Pericardium fibroblast (primary cell): ENCODE results near the gene SMIM28. TPM values are rescaled to one million over a fixed set of nuclear protein-coding genes. Genes with fewer than 3 reads are reported as not detected.

Experiments used
- total RNA-seq: library from RNA; depleted of rRNA; stranded (reverse); fragments of >200 nt; gene quantifications from 2 replicates; pipeline ENCODE4 v1.2.3, GENCODE V29; 2015

SMIM28 gene
- total RNA-seq: not detected in 2 replicates

DNA sequence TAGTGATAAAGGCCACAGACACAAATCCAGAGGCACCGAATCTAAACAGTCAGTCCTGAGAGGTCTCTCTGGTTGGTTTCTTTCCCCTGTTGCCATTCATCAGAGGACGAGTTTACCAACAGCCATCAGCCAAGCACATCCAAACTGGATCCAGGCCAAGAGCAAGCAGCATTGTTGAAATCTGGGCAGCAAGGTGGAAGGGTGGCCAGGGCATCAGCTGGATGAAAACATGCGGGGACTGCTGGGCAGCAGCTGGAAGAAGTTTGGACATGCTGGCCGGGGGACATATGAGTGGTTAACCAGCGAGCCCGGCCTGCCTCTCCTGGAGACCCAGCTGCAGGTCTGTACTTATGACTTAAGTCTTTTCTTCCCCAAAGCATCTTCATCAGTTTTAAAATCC, at the start of gene SMIM28:
Gene SMIM28, plus strand, starts transcription at position 62 of the 400 bp plus-strand sequence. Its CDS starts 168 bp downstream, at position 230.

GRCh38 chr6:138403801-138404665, 26.3 kb downstream of the SMIM28 start, which contains the start of gene HEBP2:
Gene HEBP2 (plus strand): TSS chr6:138404223. CDS start chr6:138404496, 273 bp downstream.

Other genes starting within 250 kb of the SMIM28 start
- gene ARFGEF3, start 216.0 kb upstream of the SMIM28 start, total RNA-seq: 0.09 and 0.12 TPM in 2 replicates
- not detected in 2 replicates for gene PBOV1, start 159.4 kb upstream of the SMIM28 start, total RNA-seq
- 26.0 and 34.5 TPM in 2 replicates for gene HEBP2, start 26.3 kb downstream of the SMIM28 start, total RNA-seq
- gene NHSL1, start 121.6 kb downstream of the SMIM28 start, total RNA-seq: 16.5 and 19.7 TPM in 2 replicates